Heart right ventricle (tissue), 16 donors: ENCODE results near the gene HIRIP3. TPM values are rescaled to one million over a fixed set of nuclear protein-coding genes. Genes with fewer than 3 reads are reported as not detected.

Experiments used
- ATAC-seq, 8 donors: fragments of 200-7000 bp; cut with Tn5 transposase; one replicate each; pipeline ENCODE4 v1.9.1; 2020; ENCODE audit warnings: mild to moderate bottlenecking in 8 of 8, moderate library complexity in 8 of 8, moderate number of reproducible peaks in 1 of 8
- DNase-seq, 2 donors: peaks; one replicate each; pipeline ENCODE4 v3.0.0-alpha.2; 2020
- H3K27ac ChIP-seq, 10 donors: fragments of 200-600 bp; sonication (generic) in 2 of 10; one replicate each; pipeline versions ENCODE4 v1.5.0 to v1.8.0; 2020 to 2022; ENCODE audit warnings: mild to moderate bottlenecking in 3 of 10
- H3K27me3 ChIP-seq, 7 donors: fragments of 200-600 bp; one replicate each; pipeline ENCODE4 v1.8.0; 2021 to 2022; ENCODE audit warnings: mild to moderate bottlenecking in 2 of 7
- H3K36me3 ChIP-seq, 9 donors: fragments of 200-600 bp; sonication (generic) in 1 of 9; one replicate each; pipeline versions ENCODE4 v1.5.0 to v1.8.0; 2020 to 2022; ENCODE audit warnings: mild to moderate bottlenecking in 2 of 9
- H3K4me1 ChIP-seq, 9 donors: fragments of 200-600 bp; sonication (generic) in 1 of 9; one replicate each; pipeline versions ENCODE4 v1.5.0 to v1.8.0; 2020 to 2022; ENCODE audit warnings: mild to moderate bottlenecking in 4 of 9
- H3K4me3 ChIP-seq, 10 donors: fragments of 200-600 bp; sonication (generic) in 2 of 10; one replicate each; pipeline versions ENCODE4 v1.5.0 to v1.8.0; 2020 to 2022; ENCODE audit warnings: mild to moderate bottlenecking in 7 of 10, moderate library complexity in 2 of 10
- H3K9me3 ChIP-seq, 11 donors: fragments of 200-600 bp in 10 of 11; sonication (generic) in 2 of 11; one replicate each; pipeline versions ENCODE4 v1.5.0 to v1.8.0; 2013 to 2022; ENCODE audit warnings: mild to moderate bottlenecking in 2 of 11, control low read depth in 1 of 11, moderate library complexity in 1 of 11
- CTCF ChIP-seq, 9 donors: fragments of 200-600 bp; sonication (generic) in 2 of 9; IDR thresholded peaks; one replicate each; pipeline versions ENCODE4 v1.5.0 to v1.8.0; 2021 to 2022; ENCODE audit warnings: antibody characterized with exemption in 9 of 9, mild to moderate bottlenecking in 5 of 9, moderate library complexity in 1 of 9
- WGBS, 2 donors: extraction: QIAGEN DNeasy Blood & Tissue Kit; methylation state at CpG; one replicate each; pipeline ENCODE4 v1.1.7; 2013; ENCODE audit warnings: inconsistent platforms in 1 of 2; 5-methylcytosine and 5-hydroxymethylcytosine counted together
- intact Hi-C, 10 donors: fragments of 100-400 bp; cut with DNase I; formaldehyde crosslinking; loops; one replicate each; pipeline versions ENCODE4 v1.11.1 to v1.14.2; 2022
- polyA plus RNA-seq, 2 donors: library from polyadenylated mRNA; stranded (reverse); fragments of 200-250 nt; gene quantifications; one replicate each; pipeline ENCODE4 v1.2.3, GENCODE V29; 2013
- total RNA-seq, 10 donors: library from RNA; stranded (reverse); fragmentation: NEBNext Ultra II Directional in 3 of 10; extraction: Animal tissue kit (Norgen Biotek cat#: 25700) in 3 of 10; gene quantifications; one replicate each; pipeline versions ENCODE4 v1.2.1 to v1.2.4, GENCODE V29; 2021 to 2023
- donor health status: Arrhythmogenic right ventricular cardiomyopathy.
- donor health status: ischemic (EF 13 %, LVEDD 7.1; RV severe dilation, severe dysfunction).
- donor health status: healthy with polysubstance abuse.
- donor health status: DM: no; HTN: yes; CAD: no.
- donor health status: DM: no; HTN: no; CAD: no.
- donor health status: ischemic (EF 25% LVEDD 6.9; RV normal size, moderate dysfunction).
- donor health status: ischemic (EF 25% LVEDD 5.7; RV mildly dilated, moderate dysfunction).
- donor health status: healthy.
- donor health status: DM: yes; HTN: yes; CAD: no.
- donor health status: Ischemic cardiomyopathy.
- donor health status: ischemic (EF 35%, LVEDD 5.7; RV mildly dilated, moderate dysfunction).
- donor health status: nonischemic (EF 11% LVEDD 7.7; RV severe dilation, severe dysfunction).
- donor health status: DM: yes; HTN: yes; CAD: no.
- donor health status: PGD.
- donor health status: ischemic (EF 29% LVEDD 5.4; RV normal size, mild dysfunction).
- donor health status: nonischemic (EF 23%, LVEDD 6.1; RV moderate dilation, normal function).

The HIRIP3 gene
- total and polyA plus RNA-seq, 12 donors, result 14.4 to 23.2 (median 17.7) TPM

- H3K27ac ChIP-seq, result no peak within 1 kb of the TSS
- peaks cover 0 to 4% (median 0%) of the 10 kb centered on the region in 9 donors for H3K36me3 ChIP-seq
- WGBS, 2 donors, result 1% methylated on average over 45 to 99 of the region's 99 CpGs
- peak within 1 kb of the TSS in 9 of 10 donors; percentile 23 to 54 (median 43) for H3K4me3 ChIP-seq
- H3K4me1 ChIP-seq, result peaks cover 3 to 24% (median 18%) of the 10 kb centered on the region in 9 donors
- DNase-seq, result no peak
- no peaks in the 10 kb centered on the region for H3K9me3 ChIP-seq
- ATAC-seq, result no peak
- peaks cover 19 to 52% (median 46%) of the 10 kb centered on the region in 7 donors for H3K27me3 ChIP-seq
- no peak for TF ChIP-seq CTCF (IDR thresholded peaks at IDR 0.05)
- intact Hi-C loops, result loop anchor here in 2 of 10 donors (10.0 kb wide), 2 partner anchors 76 to 316 kb away; no protein-coding TSS in a partner anchor
Observed at GRCh38 chr16:30010844-30011713, 15.7 kb upstream of the HIRIP3 start, which contains the start of gene DOC2A. TSS of gene DOC2A (minus strand) at chr16:30011027. CDS start at chr16:30010222, 805 bp downstream.

- intact Hi-C loops, result loop anchor here in 6 of 10 donors (5.0 to 10.0 kb wide), 7 partner anchors 75 to 315 kb away; partner anchors contain the start of genes KCTD13 (in 4 of the 6) and CDIPT (in 2 of the 6)
- no peak for ATAC-seq
- Histone ChIP-seq H3K27me3 (peaks cover 19 to 52% (median 46%) of the 10 kb centered on the region in 7 donors), H3K27ac (no peak overlapping the region), H3K9me3 (no peaks in the 10 kb centered on the region), H3K4me3 (peak overlapping the region in 8 of 10 donors; percentile 33 to 54 (median 44)), H3K36me3 (peaks cover 0 to 6% (median 0%) of the 10 kb centered on the region in 9 donors), H3K4me1 (peaks cover 3 to 30% (median 18%) of the 10 kb centered on the region in 9 donors)
- WGBS, 2 donors, result 16 to 18% methylated on average over 34 of the region's 34 CpGs
- TF ChIP-seq CTCF (IDR thresholded peaks at IDR 0.05), result no peak
- DNase-seq, result no peak
Observed at GRCh38 chr16:30009990-30010843, 14.8 kb upstream of the HIRIP3 start.

GRCh38 chr16:30009085-30009862, 13.9 kb upstream of the HIRIP3 start:
- no peak for ATAC-seq
- H3K4me3 ChIP-seq, result no peak overlapping the region
- intact Hi-C loops, result loop anchor here in 5 of 10 donors (5.0 to 10.0 kb wide), 5 partner anchors 82 to 304 kb away; partner anchors contain the start of genes KCTD13 (in 4 of the 5) and CDIPT (in 2 of the 5)
- WGBS, 2 donors, result 38 to 50% methylated on average over 24 to 26 of the region's 26 CpGs
- no peak overlapping the region for H3K27ac ChIP-seq
- DNase-seq, result no peak
- H3K4me1 ChIP-seq, result peaks cover 3 to 31% (median 18%) of the 10 kb centered on the region in 9 donors
- peaks cover 19 to 52% (median 46%) of the 10 kb centered on the region in 7 donors for H3K27me3 ChIP-seq
- H3K36me3 ChIP-seq, result peaks cover 0 to 9% (median 0%) of the 10 kb centered on the region in 9 donors
- TF ChIP-seq CTCF (IDR thresholded peaks at IDR 0.05), result no peak
- no peaks in the 10 kb centered on the region for H3K9me3 ChIP-seq
